Measurements from ENCODE around the gene DCDC1.

Gene DCDC1

DNA sequence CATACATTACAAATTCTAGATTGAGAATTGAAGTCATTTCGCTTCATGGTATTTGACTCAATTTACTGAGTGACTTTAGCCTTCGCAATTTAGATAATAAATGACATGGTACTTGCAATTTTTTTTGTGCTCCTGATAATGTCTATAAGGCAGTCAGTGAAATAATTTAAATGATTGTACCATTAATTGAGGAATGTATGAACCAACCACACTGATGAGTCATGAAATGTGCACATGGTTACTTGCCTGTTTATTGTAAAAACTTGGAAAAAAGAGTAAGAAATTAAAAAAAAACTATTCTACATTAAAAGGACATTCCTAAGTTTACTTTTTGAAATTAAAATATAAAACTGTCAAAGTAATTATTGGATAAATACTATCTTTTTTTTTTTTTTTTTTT lies 43.4 kb upstream of the DCDC1 start:
- TF ChIP-seq, protein P1, sequence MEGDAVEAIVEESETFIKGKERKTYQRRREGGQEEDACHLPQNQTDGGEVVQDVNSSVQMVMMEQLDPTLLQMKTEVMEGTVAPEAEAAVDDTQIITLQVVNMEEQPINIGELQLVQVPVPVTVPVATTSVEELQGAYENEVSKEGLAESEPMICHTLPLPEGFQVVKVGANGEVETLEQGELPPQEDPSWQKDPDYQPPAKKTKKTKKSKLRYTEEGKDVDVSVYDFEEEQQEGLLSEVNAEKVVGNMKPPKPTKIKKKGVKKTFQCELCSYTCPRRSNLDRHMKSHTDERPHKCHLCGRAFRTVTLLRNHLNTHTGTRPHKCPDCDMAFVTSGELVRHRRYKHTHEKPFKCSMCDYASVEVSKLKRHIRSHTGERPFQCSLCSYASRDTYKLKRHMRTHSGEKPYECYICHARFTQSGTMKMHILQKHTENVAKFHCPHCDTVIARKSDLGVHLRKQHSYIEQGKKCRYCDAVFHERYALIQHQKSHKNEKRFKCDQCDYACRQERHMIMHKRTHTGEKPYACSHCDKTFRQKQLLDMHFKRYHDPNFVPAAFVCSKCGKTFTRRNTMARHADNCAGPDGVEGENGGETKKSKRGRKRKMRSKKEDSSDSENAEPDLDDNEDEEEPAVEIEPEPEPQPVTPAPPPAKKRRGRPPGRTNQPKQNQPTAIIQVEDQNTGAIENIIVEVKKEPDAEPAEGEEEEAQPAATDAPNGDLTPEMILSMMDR (conservative IDR thresholded peaks at IDR 0.05; ENCODE audit: low read length), result no peak
- no peak overlapping the region for H3K4me3 ChIP-seq (ENCODE audit: low read length)
- peak; percentile 62 for DNase-seq (ENCODE audit: low read depth)

DNA sequence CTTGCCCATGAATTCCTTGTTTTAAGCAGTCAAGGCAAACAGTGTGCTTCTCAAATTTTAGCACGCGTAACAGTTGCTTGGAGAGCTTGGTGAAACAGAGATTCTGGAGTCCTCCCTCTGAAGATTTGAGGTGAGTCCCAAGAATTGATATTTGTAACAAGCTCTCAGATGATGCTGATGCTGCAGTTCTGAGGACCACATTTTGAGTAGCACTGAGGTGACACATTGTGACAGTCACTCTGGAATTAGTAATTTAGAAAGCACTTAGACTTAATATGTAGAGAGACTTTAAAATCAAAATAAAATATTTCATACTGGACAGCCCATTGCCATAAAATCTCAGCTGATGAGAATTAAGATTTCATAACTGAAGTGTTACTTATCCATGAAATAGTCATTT lies 38.7 kb upstream of the DCDC1 start:
- H3K4me3 ChIP-seq (ENCODE audit: low read length), result no peak overlapping the region
- TF ChIP-seq, protein P1 (conservative IDR thresholded peaks at IDR 0.05; ENCODE audit: low read length), result no peak
- no peak for DNase-seq (ENCODE audit: low read depth)

DNA sequence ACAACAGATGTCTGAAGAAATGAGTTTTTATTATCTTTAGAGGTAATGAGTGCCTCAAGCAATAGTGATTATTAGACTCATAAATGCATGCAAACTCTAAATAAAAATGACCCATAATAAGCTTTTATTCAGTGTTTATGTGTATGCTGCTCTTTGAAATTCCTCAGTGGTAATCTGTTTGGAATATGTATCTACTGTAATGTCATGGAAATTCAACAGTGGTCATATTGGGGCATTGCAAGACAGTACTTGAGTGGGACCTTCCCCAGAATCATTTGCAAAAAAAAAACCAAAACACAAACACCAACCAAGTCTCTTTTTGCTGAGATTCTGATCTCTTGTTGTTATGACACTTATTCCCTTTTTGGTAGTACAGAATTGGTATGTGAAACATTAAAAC lies 35.1 kb upstream of the DCDC1 start:
- TF ChIP-seq, protein P1 (conservative IDR thresholded peaks at IDR 0.05; ENCODE audit: low read length), result no peak
- H3K4me3 ChIP-seq (ENCODE audit: low read length), result no peak overlapping the region
- no peak for DNase-seq (ENCODE audit: low read depth)

DNA sequence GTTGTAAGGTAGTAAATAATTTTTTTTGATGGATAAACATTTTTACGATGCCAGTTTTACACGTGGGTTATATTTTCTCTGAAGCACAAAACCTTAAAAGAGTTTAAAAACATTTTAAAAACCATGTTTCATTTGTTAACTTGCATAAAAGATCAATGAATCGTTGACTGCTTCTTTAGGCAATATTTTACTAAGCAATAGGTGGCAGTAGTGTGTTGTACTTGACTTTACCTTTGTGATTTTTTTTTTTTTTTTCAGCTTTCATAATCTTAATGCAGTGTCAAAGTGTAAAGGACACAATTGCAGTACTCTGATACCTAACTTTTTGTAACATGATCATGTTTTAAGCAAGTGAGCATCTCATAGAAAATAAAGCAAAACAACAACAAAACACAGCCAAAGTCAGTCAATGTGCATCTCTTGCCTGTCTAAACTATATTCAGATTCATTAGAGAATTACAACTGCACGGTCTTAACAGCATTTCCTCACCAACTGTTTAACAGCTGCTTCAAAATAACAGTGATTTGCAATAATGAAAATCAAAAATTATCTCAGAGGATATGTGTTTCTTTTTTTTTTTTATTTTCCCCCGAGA lies 27.8 kb upstream of the DCDC1 start:
- DNase-seq (ENCODE audit: low read depth), result peak; percentile 13
- H3K4me3 ChIP-seq (ENCODE audit: low read length), result no peak overlapping the region
- TF ChIP-seq, protein P1 (conservative IDR thresholded peaks at IDR 0.05; ENCODE audit: low read length), result peak; percentile 75

DNA sequence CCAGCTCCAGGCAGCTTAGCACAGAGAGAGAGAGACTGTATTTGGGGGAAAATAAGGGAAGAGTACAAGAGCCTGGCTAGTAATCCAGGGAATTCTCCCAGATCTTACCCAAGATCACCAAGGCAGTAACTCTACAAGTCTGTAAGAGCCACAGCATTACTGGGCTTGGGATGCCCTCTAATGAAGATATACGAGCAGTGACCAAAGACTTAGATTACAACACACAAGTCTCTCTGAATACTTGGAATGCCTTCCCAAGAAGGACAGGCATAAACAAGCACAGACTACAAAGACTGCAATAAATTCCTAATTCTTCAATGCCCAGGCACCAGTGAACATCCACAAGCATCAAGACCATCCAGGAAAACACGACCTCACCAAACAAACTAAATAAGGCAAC lies 17.8 kb upstream of the DCDC1 start:
- TF ChIP-seq, protein P1 (conservative IDR thresholded peaks at IDR 0.05; ENCODE audit: low read length), result no peak
- no peak overlapping the region for H3K4me3 ChIP-seq (ENCODE audit: low read length)
- peak; percentile 86 for DNase-seq (ENCODE audit: low read depth)

DNA sequence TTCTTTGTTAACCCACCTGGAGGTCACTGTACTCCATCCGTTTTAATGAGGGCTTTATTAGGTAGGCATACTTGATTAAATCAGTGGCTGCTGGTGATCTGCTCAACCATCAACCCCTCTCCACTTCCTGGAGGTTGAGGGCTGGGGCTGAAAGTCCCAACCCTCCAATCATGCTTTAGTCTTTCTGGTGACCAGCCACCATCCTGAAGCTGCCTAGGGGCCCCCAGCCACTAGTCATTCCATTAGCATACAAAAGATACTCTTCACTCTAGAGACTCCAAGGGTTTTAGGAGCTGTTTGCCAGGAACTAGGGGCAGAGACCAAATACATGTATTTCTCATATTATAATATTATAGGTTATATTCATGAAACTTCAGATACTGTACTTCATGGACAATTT lies 13.6 kb upstream of the DCDC1 start:
- H3K4me3 ChIP-seq (ENCODE audit: low read length), result no peak overlapping the region
- TF ChIP-seq, protein P1 (conservative IDR thresholded peaks at IDR 0.05; ENCODE audit: low read length), result no peak
- DNase-seq (ENCODE audit: low read depth), result no peak

DNA sequence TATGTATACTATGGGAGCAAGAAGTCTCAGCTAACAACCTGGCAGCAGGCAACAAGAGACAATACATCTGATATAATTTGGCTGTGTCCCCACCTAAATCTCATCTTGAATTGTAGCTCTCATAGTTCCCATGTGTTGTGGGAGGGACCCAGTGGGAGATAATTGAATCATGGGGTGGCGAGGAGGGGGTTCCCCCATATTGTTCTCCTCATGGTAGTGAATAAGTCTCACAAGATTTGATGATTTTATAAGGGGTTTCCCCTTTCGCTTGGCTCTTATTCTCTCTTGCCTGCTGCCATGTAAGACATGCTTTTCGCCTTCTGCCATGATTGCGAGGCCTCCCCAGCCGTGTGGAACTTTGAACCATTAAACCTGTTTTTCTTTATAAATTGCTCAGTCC lies 6.3 kb upstream of the DCDC1 start:
- TF ChIP-seq, protein P1 (conservative IDR thresholded peaks at IDR 0.05; ENCODE audit: low read length), result no peak
- DNase-seq (ENCODE audit: low read depth), result no peak

More for the DNA sequence above, 6.3 kb upstream of the DCDC1 start:
- no peak overlapping the region for H3K4me3 ChIP-seq (ENCODE audit: low read length)
